Measurements from ENCODE around the gene STON2. TPM values are rescaled to one million over a fixed set of nuclear protein-coding genes. Genes with fewer than 3 reads are reported as not detected.
"Not testable (repeated sequence)": the region's sequence is repeated elsewhere in the genome, so short reads cannot be mapped to it uniquely, and the experiment has no call there.

Gene STON2
- polyA plus RNA-seq, 4 donors, result 3.4 to 11.5 (median 4.3) TPM

- not testable (repeated sequence) for DNase-seq; H3K9me3 ChIP-seq (ENCODE audit: control insufficient read depth in 2 of 2, insufficient read depth in 1 of 2, low read depth in 1 of 2, low read length in 1 of 2); H3K4me3 ChIP-seq (ENCODE audit: low read depth in 1 of 3, low read length in 3 of 3); H3K4me1 ChIP-seq (ENCODE audit: control insufficient read depth in 3 of 3, insufficient read depth in 2 of 3, low read depth in 1 of 3, low read length in 2 of 3); H3K36me3 ChIP-seq (ENCODE audit: control insufficient read depth in 3 of 3, insufficient read depth in 2 of 3, low read depth in 1 of 3, low read length in 3 of 3); FAIRE-seq; H3K27ac ChIP-seq (ENCODE audit: low read depth in 1 of 3, low read length in 2 of 3); H3K27me3 ChIP-seq (ENCODE audit: control insufficient read depth in 3 of 3, insufficient read depth in 3 of 3, low read length in 3 of 3)
- WGBS, 3 donors, result 85 to 93% (median 92%) methylated on average over 9 to 11 of the region's 11 CpGs
Observed at GRCh38 chr14:81429749-81430148, 29.6 kb upstream of the STON2 start.

DNA sequence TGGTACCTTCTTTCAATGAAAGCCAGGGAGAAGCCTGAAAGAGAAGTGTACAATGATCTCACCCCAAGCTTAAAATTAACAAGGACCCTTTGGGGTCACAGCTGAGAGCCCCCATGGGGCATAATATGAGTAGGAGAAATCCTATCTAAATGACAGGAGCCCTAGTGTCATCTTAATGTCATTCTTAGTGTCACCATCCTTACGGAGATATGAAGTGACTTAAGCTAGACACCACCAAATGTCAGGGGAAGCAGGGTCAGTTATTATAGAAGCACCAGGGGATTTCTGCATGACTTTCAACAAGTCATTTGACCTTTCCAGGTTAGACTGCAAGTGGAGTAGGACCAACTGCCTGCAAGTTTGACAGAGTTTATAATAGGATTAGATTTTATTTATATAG lies 28.9 kb upstream of the STON2 start:
- no peak overlapping the region for H3K27ac ChIP-seq (ENCODE audit: low read depth in 1 of 3, low read length in 2 of 3)
- 74 to 100% (median 89%) methylated on average over 1 of the region's 1 CpG for WGBS, 3 donors
- no peaks in the 10 kb centered on the region for H3K9me3 ChIP-seq (ENCODE audit: control insufficient read depth in 2 of 2, insufficient read depth in 1 of 2, low read depth in 1 of 2, low read length in 1 of 2)
- FAIRE-seq, result no peak
- H3K4me1 ChIP-seq (ENCODE audit: control insufficient read depth in 3 of 3, insufficient read depth in 2 of 3, low read depth in 1 of 3, low read length in 2 of 3), result no peaks in the 10 kb centered on the region
- no peaks in the 10 kb centered on the region for H3K27me3 ChIP-seq (ENCODE audit: control insufficient read depth in 3 of 3, insufficient read depth in 3 of 3, low read length in 3 of 3)
- H3K36me3 ChIP-seq (ENCODE audit: control insufficient read depth in 3 of 3, insufficient read depth in 2 of 3, low read depth in 1 of 3, low read length in 3 of 3), result peaks cover 0 to 2% (median 0%) of the 10 kb centered on the region in 3 donors
- no peak for DNase-seq
- H3K4me3 ChIP-seq (ENCODE audit: low read depth in 1 of 3, low read length in 3 of 3), result no peak overlapping the region

DNA sequence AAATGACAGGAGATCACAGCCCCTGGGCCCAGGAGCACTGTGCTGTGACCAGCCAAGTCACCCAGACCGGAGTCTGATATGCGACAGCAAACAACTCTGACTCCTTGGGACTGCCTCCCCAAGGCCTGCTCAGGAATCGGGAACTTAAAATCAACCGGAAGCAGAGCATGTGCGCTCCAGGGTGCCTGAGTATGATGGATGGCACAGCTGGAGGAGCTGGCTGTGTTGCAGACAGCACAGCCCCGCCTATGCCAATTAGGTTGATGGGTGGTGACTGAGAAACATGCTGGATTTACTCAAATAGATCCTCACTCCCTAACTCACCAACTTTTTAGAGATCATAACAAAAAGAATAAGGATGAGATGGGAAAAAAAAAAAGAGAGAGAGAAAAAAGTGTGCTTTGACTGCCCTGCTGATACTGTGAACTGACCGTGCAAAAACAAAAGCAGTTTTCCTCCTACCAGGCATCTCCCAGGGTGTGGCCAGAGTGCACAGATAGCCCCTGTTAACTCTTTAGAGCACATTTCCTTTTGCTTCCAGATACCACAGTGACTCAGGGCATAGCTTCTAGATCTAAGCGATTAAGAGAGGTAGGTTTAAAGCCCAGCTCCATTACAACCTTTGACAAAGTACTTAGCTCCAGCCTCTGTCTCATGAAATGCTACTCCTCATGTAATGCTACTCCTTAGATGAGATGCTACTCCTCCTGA lies 27.4 kb upstream of the STON2 start:
- no peak for FAIRE-seq
- peak in 1 of 2 donors; percentile 18 for DNase-seq
- peaks cover 0 to 2% (median 0%) of the 10 kb centered on the region in 3 donors for H3K36me3 ChIP-seq (ENCODE audit: control insufficient read depth in 3 of 3, insufficient read depth in 2 of 3, low read depth in 1 of 3, low read length in 3 of 3)
- H3K27me3 ChIP-seq (ENCODE audit: control insufficient read depth in 3 of 3, insufficient read depth in 3 of 3, low read length in 3 of 3), result no peaks in the 10 kb centered on the region
- no peaks in the 10 kb centered on the region for H3K9me3 ChIP-seq (ENCODE audit: control insufficient read depth in 2 of 2, insufficient read depth in 1 of 2, low read depth in 1 of 2, low read length in 1 of 2)
- H3K4me1 ChIP-seq (ENCODE audit: control insufficient read depth in 3 of 3, insufficient read depth in 2 of 3, low read depth in 1 of 3, low read length in 2 of 3), result no peaks in the 10 kb centered on the region
- H3K4me3 ChIP-seq (ENCODE audit: low read depth in 1 of 3, low read length in 3 of 3), result no peak overlapping the region
- WGBS, 3 donors, result 20 to 34% (median 28%) methylated on average over 8 of the region's 8 CpGs
- H3K27ac ChIP-seq (ENCODE audit: low read depth in 1 of 3, low read length in 2 of 3), result no peak overlapping the region

DNA sequence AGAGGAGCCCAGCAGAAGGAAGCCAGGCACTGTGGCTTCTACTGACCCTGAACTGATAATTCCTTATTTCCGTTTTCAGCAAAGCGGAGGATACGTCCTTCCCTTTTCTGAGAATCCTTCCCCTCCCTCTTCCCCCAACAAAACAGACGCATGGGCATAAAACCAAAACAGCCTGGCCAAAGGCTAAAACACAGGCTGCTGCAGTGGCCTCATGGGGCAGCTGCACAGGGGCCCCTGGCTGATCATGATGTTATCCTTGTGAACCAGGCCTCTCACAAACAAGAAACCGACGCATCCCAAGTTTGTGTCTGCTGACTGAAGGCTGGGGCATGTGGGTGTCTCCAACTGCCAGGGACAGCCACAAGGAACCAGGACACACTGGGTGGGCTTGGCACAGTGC lies 23.4 kb upstream of the STON2 start:
- Histone ChIP-seq H3K27me3 (ENCODE audit: control insufficient read depth in 3 of 3, insufficient read depth in 3 of 3, low read length in 3 of 3) (no peaks in the 10 kb centered on the region), H3K4me3 (ENCODE audit: low read depth in 1 of 3, low read length in 3 of 3) (no peak overlapping the region), H3K36me3 (ENCODE audit: control insufficient read depth in 3 of 3, insufficient read depth in 2 of 3, low read depth in 1 of 3, low read length in 3 of 3) (peaks cover 0 to 2% (median 0%) of the 10 kb centered on the region in 3 donors), H3K9me3 (ENCODE audit: control insufficient read depth in 2 of 2, insufficient read depth in 1 of 2, low read depth in 1 of 2, low read length in 1 of 2) (no peaks in the 10 kb centered on the region), H3K27ac (ENCODE audit: low read depth in 1 of 3, low read length in 2 of 3) (peak overlapping the region in 1 of 3 donors; percentile 53), H3K4me1 (ENCODE audit: control insufficient read depth in 3 of 3, insufficient read depth in 2 of 3, low read depth in 1 of 3, low read length in 2 of 3) (no peaks in the 10 kb centered on the region)
- FAIRE-seq (no peak), DNase-seq (no peak)
- 56 to 85% (median 81%) methylated on average over 6 of the region's 6 CpGs for WGBS, 3 donors

GRCh38 chr14:81418057-81418790 lies 18.1 kb upstream of the STON2 start:
- Histone ChIP-seq H3K4me1 (ENCODE audit: control insufficient read depth in 3 of 3, insufficient read depth in 2 of 3, low read depth in 1 of 3, low read length in 2 of 3) (no peaks in the 10 kb centered on the region), H3K27ac (ENCODE audit: low read depth in 1 of 3, low read length in 2 of 3) (no peak overlapping the region), H3K9me3 (ENCODE audit: control insufficient read depth in 2 of 2, insufficient read depth in 1 of 2, low read depth in 1 of 2, low read length in 1 of 2) (peaks cover 0 to 9% of the 10 kb centered on the region in 2 donors), H3K36me3 (ENCODE audit: control insufficient read depth in 3 of 3, insufficient read depth in 2 of 3, low read depth in 1 of 3, low read length in 3 of 3) (no peaks in the 10 kb centered on the region), H3K4me3 (ENCODE audit: low read depth in 1 of 3, low read length in 3 of 3) (no peak overlapping the region), H3K27me3 (ENCODE audit: control insufficient read depth in 3 of 3, insufficient read depth in 3 of 3, low read length in 3 of 3) (no peaks in the 10 kb centered on the region)
- DNase-seq (no peak), FAIRE-seq (no peak)
- 13 to 61% (median 33%) methylated on average over 3 of the region's 3 CpGs for WGBS, 3 donors

- Histone ChIP-seq H3K27me3 (ENCODE audit: control insufficient read depth in 3 of 3, insufficient read depth in 3 of 3, low read length in 3 of 3) (no peaks in the 10 kb centered on the region), H3K36me3 (ENCODE audit: control insufficient read depth in 3 of 3, insufficient read depth in 2 of 3, low read depth in 1 of 3, low read length in 3 of 3) (no peaks in the 10 kb centered on the region), H3K9me3 (ENCODE audit: control insufficient read depth in 2 of 2, insufficient read depth in 1 of 2, low read depth in 1 of 2, low read length in 1 of 2) (peaks cover 0 to 9% of the 10 kb centered on the region in 2 donors), H3K4me3 (ENCODE audit: low read depth in 1 of 3, low read length in 3 of 3) (no peak overlapping the region), H3K4me1 (ENCODE audit: control insufficient read depth in 3 of 3, insufficient read depth in 2 of 3, low read depth in 1 of 3, low read length in 2 of 3) (no peaks in the 10 kb centered on the region), H3K27ac (ENCODE audit: low read depth in 1 of 3, low read length in 2 of 3) (no peak overlapping the region)
- FAIRE-seq (no peak), DNase-seq (no peak)
- 75 to 91% (median 88%) methylated on average over 7 of the region's 7 CpGs for WGBS, 3 donors
Observed at GRCh38 chr14:81416981-81417380, 16.9 kb upstream of the STON2 start.

- WGBS, 3 donors, result 80 to 89% (median 82%) methylated on average over 8 of the region's 8 CpGs
- peak overlapping the region in 1 of 3 donors; percentile 28 for H3K27ac ChIP-seq (ENCODE audit: low read depth in 1 of 3, low read length in 2 of 3)
- no peaks in the 10 kb centered on the region for H3K36me3 ChIP-seq (ENCODE audit: control insufficient read depth in 3 of 3, insufficient read depth in 2 of 3, low read depth in 1 of 3, low read length in 3 of 3)
- H3K9me3 ChIP-seq (ENCODE audit: control insufficient read depth in 2 of 2, insufficient read depth in 1 of 2, low read depth in 1 of 2, low read length in 1 of 2), result peaks cover 0 to 9% of the 10 kb centered on the region in 2 donors
- no peaks in the 10 kb centered on the region for H3K27me3 ChIP-seq (ENCODE audit: control insufficient read depth in 3 of 3, insufficient read depth in 3 of 3, low read length in 3 of 3)
- H3K4me3 ChIP-seq (ENCODE audit: low read depth in 1 of 3, low read length in 3 of 3), result no peak overlapping the region
- no peaks in the 10 kb centered on the region for H3K4me1 ChIP-seq (ENCODE audit: control insufficient read depth in 3 of 3, insufficient read depth in 2 of 3, low read depth in 1 of 3, low read length in 2 of 3)
- FAIRE-seq (no peak), DNase-seq (no peak)
Observed at GRCh38 chr14:81416194-81416952, 16.2 kb upstream of the STON2 start.

- FAIRE-seq (no peak), DNase-seq (peak; percentile 29 to 55)
- H3K4me3 ChIP-seq (ENCODE audit: low read depth in 1 of 3, low read length in 3 of 3), result no peak overlapping the region
- no peaks in the 10 kb centered on the region for H3K4me1 ChIP-seq (ENCODE audit: control insufficient read depth in 3 of 3, insufficient read depth in 2 of 3, low read depth in 1 of 3, low read length in 2 of 3)
- H3K36me3 ChIP-seq (ENCODE audit: control insufficient read depth in 3 of 3, insufficient read depth in 2 of 3, low read depth in 1 of 3, low read length in 3 of 3), result no peaks in the 10 kb centered on the region
- peaks cover 0 to 9% of the 10 kb centered on the region in 2 donors for H3K9me3 ChIP-seq (ENCODE audit: control insufficient read depth in 2 of 2, insufficient read depth in 1 of 2, low read depth in 1 of 2, low read length in 1 of 2)
- H3K27ac ChIP-seq (ENCODE audit: low read depth in 1 of 3, low read length in 2 of 3), result peak overlapping the region in 1 of 3 donors; percentile 28
- WGBS, 3 donors, result 63 to 75% (median 74%) methylated on average over 4 of the region's 4 CpGs
- no peaks in the 10 kb centered on the region for H3K27me3 ChIP-seq (ENCODE audit: control insufficient read depth in 3 of 3, insufficient read depth in 3 of 3, low read length in 3 of 3)
Observed at GRCh38 chr14:81415781-81416180, 15.7 kb upstream of the STON2 start.
